ENCODE measurements around the gene KCNK7.

Gene KCNK7

DNA sequence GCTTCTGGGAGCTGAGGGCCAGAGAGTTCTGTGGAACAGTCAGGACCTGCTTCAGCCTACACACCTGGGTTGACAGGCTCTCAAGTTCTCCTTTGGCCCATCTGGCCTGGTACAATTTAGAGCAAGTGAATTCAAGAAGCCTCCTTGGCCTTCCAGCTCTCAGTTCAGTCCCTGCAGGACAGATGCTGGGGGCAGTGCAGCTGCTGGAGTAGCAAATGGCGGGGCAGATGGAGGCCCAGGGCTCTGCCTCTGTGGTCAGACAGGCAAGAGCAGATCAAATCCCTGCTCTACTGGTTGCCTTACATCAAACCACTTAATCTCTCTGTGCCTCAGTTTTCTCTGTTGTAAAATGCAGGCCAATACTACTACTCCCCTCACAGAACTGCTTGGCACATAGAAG lies 8.7 kb upstream of the KCNK7 start:
- TF ChIP-seq CTCF (IDR thresholded peaks at IDR 0.05; ENCODE audit: low read depth, low read length, missing control alignments), result no peak
- no peak overlapping the region for H3K4me3 ChIP-seq (ENCODE audit: low read depth, low read length)
- no peak for DNase-seq (ENCODE audit: low read depth)

- DNase-seq (ENCODE audit: low read depth), result no peak
- TF ChIP-seq CTCF (IDR thresholded peaks at IDR 0.05; ENCODE audit: low read depth, low read length, missing control alignments), result no peak
- H3K4me3 ChIP-seq (ENCODE audit: low read depth, low read length), result no peak overlapping the region
Measured at GRCh38 chr11:65599955-65600246, 4.3 kb upstream of the KCNK7 start.

DNA sequence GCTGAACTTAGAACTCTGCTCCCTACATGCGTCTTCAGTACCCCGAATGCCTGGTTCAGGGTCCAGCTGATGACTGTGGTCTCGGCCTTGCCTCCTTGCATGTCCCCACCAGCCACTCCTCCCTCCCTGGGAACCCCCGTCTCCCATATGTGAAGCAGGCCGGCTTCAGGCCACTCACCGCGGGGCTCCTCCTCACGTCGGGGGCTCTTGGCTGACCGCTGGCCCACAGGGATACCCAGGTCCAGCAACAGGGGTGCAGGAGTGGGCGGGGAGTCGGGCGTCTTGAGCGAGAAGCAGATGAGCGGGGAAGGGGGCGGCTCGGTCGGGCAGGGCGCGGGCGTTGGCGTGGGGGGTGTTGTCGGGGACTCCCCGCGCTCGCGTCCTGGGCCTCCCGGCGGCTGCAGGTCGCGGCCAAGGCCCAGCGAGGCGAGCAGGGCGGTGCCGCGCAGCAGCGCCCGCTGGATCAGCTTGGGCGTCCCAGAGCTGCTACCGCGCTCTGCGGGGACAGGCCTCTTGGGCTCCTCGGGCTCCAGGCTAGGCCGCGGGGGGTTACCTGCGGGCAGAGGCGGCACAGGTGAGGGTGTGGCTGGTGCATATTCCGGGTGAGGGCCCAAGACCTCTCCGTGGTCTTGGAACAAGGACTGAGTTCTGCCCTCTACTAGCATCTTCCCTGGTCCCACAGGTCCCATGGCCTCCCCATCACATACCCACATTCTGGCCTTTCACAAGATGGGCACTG lies 3.8 kb upstream of the KCNK7 start:
- DNase-seq (ENCODE audit: low read depth), result no peak
- no peak overlapping the region for H3K4me3 ChIP-seq (ENCODE audit: low read depth, low read length)
- no peak for TF ChIP-seq CTCF (IDR thresholded peaks at IDR 0.05; ENCODE audit: low read depth, low read length, missing control alignments)

GRCh38 chr11:65598258-65598699 lies 2.7 kb upstream of the KCNK7 start:
- H3K4me3 ChIP-seq (ENCODE audit: low read depth, low read length), result no peak overlapping the region
- no peak for DNase-seq (ENCODE audit: low read depth)
- no peak for TF ChIP-seq CTCF (IDR thresholded peaks at IDR 0.05; ENCODE audit: low read depth, low read length, missing control alignments)

DNA sequence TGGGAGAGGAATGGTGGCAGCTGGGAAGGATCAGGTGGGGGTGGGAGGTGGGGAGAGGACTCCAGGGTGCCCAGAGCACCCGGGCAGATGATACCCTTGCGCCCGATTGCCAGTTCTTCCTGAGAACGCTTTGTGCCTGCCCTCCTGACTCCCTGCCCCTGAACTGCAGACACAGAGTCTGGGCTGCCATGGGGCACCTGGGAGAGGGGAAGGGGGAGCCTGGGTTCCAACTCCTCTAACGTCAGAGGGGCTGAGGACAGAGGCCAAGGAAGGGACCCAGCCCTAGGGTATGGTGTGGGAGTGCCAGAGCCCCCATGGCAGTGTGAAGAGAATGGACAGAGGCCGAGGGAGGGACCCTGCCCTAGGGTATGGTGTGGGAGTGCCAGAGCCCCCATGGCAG lies 920 bp upstream of the KCNK7 start:
- TF ChIP-seq CTCF (IDR thresholded peaks at IDR 0.05; ENCODE audit: low read depth, low read length, missing control alignments), result no peak
- H3K4me3 ChIP-seq (ENCODE audit: low read depth, low read length), result no peak overlapping the region
- no peak for DNase-seq (ENCODE audit: low read depth)

DNA sequence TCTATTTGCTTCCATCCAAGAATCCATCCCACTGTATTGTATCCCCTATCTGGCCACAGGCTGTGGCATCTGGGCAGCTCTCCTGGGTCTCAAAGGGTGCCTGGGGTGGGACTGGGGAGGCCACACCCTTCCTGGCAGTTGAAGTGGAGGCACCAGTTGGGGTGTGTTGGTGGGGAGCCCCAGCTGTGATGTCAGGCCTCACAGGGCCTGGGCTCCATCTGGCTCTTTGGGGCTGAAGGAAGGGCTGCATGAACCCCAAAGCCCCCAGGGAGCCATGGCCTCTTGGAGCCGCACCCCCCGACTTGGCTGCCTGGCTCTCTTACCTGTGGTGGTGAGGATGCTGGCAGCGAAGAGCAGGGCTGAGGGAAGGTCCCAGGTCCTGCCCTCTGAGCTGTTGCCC lies 469 bp downstream of the KCNK7 start:
- H3K4me3 ChIP-seq (ENCODE audit: low read depth, low read length), result no peak overlapping the region
- no peak for DNase-seq (ENCODE audit: low read depth)
- no peak for TF ChIP-seq CTCF (IDR thresholded peaks at IDR 0.05; ENCODE audit: low read depth, low read length, missing control alignments)
